GM18520 (cell line): ENCODE measurements around the gene CNNM2.

ENCODE experiments used
- ATAC-seq: cut with Tn5 transposase; IDR thresholded peaks from one replicate; pipeline ENCODE4 v1.9.1; 2021; ENCODE audit not compliant: unreplicated experiment

CNNM2 gene

GRCh38 chr10:103069453-103070331, 151.6 kb downstream of the CNNM2 start:
- ATAC-seq: no peak

- ATAC-seq: no peak
Observed at GRCh38 chr10:103072276-103072675, 154.2 kb downstream of the CNNM2 start.

- no peak for ATAC-seq
Observed at GRCh38 chr10:103072891-103073290, 154.8 kb downstream of the CNNM2 start.

- ATAC-seq: no peak
Observed at GRCh38 chr10:103077020-103077419, 158.9 kb downstream of the CNNM2 start.

- no peak for ATAC-seq
Observed at GRCh38 chr10:103077491-103078308, 159.6 kb downstream of the CNNM2 start.

GRCh38 chr10:103078309-103078615, 160.2 kb downstream of the CNNM2 start:
- ATAC-seq: no peak

GRCh38 chr10:103078676-103079075, 160.6 kb downstream of the CNNM2 start:
- ATAC-seq: no peak

GRCh38 chr10:103079100-103079499, 161.0 kb downstream of the CNNM2 start:
- no peak for ATAC-seq

GRCh38 chr10:103079946-103080345, 161.9 kb downstream of the CNNM2 start:
- no peak for ATAC-seq

- no peak for ATAC-seq
Observed at GRCh38 chr10:103080891-103081581, 162.9 kb downstream of the CNNM2 start.

- no peak for ATAC-seq
Observed at GRCh38 chr10:103082683-103083082, 164.6 kb downstream of the CNNM2 start.

GRCh38 chr10:103083266-103083976, 165.3 kb downstream of the CNNM2 start:
- ATAC-seq: no peak

- ATAC-seq: no peak
Observed at GRCh38 chr10:103083977-103084320, 165.9 kb downstream of the CNNM2 start.

GRCh38 chr10:103086261-103086660, 168.2 kb downstream of the CNNM2 start:
- no peak for ATAC-seq

GRCh38 chr10:103086799-103087198, 168.7 kb downstream of the CNNM2 start:
- ATAC-seq: no peak

- no peak for ATAC-seq
Observed at GRCh38 chr10:103089493-103089892, 171.4 kb downstream of the CNNM2 start.

GRCh38 chr10:103090911-103091310, 172.8 kb downstream of the CNNM2 start:
- no peak for ATAC-seq

- ATAC-seq: no peak
Observed at GRCh38 chr10:103095005-103095404, 176.9 kb downstream of the CNNM2 start.

GRCh38 chr10:103096130-103096529, 178.0 kb downstream of the CNNM2 start:
- no peak for ATAC-seq

- no peak for ATAC-seq
Observed at GRCh38 chr10:103098240-103098639, 180.1 kb downstream of the CNNM2 start.

GRCh38 chr10:103100620-103101019, 182.5 kb downstream of the CNNM2 start:
- no peak for ATAC-seq
